Stimulated activated CD8-positive, alpha-beta memory T cell treated with anti-CD3 and anti-CD28 coated beads, Interleukin-15, amount 100 ng/mL, for 24 hours (primary cell): ENCODE results near the gene TMPRSS7.
"Not testable (repeated sequence)": the region's sequence is repeated elsewhere in the genome, so short reads cannot be mapped to it uniquely, and the experiment has no call there.

Experiments used
- DNase-seq: peaks from one replicate; pipeline ENCODE4 v3.0.0-alpha.2; 2020; ENCODE audit warnings: low read depth

The TMPRSS7 gene

DNA sequence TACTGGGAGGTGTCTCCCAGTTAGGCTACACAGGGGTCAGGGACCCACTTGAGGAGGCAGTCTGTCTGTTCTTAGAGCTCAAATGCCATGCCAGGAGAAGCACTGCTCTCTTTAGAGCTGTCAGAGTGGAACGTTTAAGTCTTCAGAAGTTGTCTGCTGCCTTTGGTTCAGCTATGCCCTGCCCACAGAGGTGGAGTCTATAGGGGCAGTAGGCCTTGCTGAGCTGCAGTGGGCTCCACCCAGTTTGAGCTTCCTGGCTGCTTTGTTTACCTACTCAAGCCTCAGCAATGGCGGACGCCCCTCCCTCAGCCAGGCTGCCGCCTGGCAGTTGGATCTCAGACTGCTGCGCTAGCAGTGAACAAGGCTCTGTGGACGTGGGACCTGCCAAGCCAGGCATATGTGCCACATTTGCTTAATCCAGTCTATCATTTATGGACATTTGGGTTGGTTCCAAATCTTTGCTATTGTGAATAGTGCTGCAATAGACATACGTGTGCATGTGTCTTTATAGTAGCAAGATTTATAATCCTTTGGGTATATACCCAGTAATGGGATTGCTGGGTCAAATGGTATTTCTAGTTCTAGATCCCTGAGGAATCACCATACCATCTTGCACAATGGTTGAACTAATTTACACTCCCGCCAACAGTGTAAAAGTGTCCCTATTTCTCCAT lies 38.0 kb downstream of the TMPRSS7 start:
- DNase-seq = not testable (repeated sequence)

DNA sequence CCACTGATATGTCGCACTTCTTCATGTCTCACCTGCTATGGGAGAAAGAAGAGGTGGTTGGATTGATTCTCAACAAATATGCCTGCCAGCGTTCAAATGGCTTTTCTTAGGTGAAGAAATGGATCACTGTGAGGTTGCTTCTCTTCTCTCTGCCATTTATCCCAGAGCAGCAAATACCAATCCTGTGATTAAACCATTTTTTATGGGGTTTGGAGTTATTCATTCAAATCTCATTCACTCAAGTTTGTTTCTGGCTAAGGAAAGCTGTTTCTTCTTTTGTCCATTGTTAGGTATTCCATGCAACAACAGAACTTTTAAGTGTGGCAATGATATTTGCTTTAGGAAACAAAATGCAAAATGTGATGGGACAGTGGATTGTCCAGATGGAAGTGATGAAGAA lies 39.5 kb downstream of the TMPRSS7 start:
- no peak for DNase-seq

DNA sequence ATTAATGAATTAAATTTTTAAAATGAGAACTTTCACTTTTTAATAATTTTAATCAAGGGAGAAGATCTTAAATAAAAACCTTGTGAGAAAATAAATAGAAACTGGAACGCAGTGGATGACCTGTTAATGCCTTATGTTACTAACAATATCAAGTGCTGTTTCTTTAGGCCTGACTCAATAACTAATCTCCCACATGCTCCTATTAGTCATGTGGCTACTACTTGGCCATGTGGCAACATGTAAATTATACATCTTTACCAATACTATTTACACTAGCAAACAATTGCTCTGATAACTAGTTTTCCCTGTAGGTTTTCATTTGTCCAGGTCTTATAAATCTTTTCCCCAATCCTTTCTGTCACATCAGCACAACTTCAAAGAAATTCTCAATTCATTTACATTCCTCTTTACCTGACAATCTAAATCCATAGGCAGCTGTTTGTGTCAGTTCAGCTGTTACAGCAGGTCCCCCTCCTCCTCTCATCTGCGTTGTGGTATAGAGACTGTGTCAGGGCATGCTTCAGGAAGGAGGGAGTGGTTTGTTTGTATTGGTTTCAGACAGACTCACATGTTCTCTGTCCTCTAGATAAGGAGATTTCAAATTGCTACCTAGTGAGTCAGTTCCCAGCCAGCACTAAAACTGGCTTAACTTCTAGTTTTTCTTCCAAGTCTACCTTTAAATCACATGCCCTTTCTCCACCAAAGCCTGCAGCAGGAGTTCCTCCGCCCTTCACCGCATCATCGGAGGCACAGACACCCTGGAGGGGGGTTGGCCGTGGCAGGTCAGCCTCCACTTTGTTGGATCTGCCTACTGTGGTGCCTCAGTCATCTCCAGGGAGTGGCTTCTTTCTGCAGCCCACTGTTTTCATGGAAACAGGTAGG lies 40.3 kb downstream of the TMPRSS7 start:
- DNase-seq = no peak

DNA sequence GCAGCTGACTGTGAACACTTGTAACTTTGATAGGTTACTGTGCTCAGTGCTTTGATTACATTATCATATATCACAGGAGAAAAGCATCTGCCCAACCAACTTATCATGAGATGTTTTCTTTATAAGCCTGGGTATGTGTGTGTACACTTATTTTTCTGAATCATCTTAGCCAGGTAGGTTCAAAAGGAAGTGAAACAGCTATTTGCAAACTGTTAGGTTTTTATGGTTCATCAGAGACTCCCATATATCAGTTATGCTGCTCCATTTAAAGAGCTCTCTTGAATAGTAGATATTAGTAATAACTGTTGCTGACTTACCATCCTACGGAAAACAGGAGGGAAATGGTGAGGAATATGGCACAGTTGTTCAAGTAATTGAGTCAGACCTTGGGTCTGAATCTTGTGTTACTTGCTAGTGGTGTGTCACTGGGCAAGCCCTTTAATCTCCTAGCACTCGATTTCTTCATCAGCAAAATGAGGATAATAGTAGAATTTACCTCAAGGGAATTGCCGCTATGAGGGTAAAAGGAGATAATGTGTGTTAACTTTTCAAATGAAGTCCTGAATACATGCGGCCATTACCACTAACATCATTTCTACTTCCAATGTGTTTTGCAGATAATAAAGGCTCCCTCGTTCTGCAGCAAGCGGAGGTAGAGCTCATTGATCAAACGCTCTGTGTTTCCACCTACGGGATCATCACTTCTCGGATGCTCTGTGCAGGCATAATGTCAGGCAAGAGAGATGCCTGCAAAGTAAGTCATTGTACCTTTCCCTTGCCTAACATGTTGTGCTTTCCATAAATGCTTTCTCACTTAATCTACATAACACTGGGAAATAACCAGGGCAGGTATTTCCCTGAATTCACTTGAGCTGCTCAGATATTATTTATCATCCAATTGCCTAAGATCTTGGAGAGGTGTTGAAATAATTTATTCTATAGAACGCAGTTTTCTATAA lies 43.9 kb downstream of the TMPRSS7 start:
- no peak for DNase-seq

DNA sequence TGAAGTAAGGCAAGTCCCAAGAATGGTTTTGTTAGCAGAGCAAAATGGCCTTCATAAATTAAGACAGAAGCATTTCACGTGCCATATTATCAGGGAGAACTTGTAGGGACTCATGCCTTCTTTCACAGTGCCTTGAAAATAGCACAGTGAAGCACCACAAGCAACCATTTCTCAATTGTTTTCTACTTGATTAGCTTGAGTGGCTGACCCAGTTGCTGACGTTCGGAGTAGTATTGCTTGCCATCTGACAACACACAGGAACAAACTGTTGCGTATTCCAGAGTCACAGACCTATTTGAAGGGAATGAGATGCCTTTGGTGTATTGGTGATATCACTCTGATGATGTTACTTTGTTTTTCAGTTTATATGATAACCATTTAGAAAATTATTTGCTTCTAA lies 48.7 kb downstream of the TMPRSS7 start:
- no peak for DNase-seq

DNA sequence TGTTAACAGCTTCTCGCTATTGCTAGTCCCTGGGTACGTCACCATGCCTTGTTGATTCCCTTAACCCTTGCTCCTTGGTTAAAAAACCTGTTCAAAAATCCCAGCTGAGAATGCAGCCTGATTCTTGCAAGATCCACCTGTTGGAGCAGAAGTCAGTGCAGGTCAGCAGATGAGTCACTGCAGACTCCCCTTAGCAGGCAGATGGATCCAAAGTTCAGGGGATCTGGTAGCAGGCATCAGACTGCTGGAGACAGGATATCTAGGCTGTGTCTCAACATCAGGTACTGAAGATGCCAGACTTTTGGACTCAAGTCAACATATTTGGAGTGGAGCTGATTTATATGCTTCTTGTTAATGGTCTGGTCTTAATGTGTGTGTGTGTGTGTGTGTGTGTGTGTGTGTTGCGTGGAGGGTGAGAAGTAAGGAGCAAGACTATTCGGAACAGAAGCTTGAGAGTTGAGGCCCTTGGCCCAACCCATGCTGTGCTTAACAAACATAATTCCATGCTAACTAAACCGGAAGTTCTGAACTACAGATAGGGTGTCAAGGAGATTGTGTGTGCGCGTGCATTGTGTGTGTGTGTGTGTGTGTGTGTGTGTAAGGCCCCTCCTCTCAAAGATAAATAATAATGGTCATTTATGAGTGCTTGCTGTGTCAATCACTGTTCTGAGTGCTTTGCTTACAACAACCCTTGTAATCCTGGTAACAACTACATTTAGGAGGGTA lies 50.6 kb downstream of the TMPRSS7 start:
- DNase-seq = no peak

DNA sequence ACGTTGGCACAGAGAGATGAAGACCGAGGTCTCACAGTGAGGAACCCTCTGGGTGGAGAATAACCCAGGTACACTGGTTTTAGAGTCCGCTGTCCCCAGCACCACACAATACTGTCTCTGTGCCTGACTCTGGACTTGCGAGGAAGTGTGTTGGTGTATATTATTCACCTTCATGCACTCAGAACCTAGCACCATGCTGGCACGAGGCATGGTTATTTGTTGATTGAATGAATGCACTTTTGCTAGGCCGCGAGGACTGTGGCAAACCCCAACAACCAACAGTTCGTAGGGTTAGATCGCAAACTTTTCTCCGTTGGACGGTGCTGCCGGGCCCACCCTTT lies 51.2 kb downstream of the TMPRSS7 start:
- DNase-seq = no peak

DNA sequence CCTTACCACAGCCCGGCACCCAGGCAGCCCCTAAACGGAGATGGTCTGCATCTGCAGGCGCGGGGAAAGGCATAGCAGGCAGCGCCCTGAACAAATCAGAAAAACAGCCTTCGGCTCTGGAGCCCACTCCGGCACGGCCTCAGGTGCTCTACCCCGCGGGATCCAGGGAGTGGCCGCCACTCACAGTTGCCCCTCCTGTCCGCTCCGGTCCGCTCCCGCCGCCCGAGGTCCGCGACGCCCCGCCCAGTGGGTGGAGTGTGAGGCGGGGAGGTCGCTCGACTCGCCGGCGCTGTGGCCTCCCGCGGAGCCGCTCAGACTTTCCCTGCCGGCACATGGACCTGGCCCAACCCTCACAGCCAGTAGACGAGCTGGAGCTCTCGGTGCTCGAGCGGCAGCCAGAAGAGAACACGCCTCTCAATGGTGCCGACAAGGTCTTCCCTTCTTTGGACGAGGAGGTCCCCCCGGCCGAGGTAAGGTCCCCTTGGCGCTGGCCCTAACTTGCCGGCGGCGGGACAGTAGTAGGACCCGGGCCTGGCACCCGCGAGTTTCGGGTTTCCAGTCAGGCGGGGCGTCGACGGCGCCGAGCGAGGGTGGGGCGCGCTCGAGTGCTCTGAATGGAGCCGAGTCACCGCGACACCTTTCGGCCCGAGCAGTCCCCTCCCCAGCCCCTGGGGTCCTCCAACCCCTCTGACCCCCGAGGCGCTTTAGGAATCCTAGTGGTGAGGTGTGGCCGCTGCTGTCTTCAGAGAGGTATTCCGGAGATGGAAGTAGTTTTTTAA lies 51.7 kb downstream of the TMPRSS7 start, which contains the start of gene C3orf52:
C3orf52 (plus strand) TSS at position 314 of the 779 bp plus-strand sequence; CDS start at position 333, 19 bp downstream.
- peak; percentile 18 for DNase-seq

DNA sequence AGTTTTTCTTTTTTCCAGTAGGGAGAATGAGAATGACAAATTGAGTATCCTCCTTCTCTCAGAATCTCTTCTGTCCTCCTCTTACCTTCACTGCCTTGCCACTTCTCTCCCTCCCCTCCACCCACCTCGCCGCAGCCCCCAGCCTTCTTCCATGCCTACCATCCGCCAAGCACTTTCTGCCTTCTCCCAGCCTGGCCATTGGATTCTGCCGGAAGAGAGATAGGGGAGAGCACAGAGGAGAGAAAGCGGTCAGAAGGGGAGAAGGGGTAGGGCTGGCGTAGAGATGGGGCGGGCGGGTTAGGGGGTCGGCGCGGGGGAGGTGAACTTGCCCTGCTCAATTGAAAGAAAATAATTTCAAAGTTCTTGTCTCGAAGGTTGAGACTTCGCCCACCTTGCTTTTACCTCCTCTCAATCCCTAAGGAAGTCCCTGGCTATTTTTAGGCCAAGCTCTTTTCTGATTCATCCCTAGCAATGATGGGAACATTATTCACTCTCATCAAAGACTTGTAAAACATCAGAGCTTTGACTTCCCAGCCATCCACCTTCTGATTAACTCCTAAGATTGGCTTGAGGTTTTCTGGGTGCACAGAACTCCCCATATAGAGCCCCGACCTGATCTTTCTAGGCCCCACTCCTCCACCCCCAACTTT lies 52.5 kb downstream of the TMPRSS7 start:
- no peak for DNase-seq

DNA sequence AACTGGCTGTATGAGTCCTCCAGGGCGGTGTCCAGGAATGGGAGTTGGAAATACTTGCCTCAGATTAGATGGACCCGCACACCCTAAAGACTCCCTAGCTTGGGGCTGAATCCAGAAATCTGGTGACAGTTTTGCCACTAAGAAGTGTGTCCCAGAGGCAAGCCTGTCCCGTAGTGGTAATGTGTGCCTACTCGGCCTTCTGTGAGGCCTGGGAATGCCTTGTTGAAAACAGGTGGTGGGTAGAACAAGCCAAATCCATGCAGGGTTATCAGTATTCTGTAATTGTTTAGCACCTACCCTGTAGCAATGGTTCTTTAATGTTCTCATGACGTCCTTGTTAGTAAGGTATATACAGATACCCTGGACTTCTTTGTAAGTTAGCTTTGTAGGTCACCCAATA lies 53.2 kb downstream of the TMPRSS7 start:
- DNase-seq = no peak

DNA sequence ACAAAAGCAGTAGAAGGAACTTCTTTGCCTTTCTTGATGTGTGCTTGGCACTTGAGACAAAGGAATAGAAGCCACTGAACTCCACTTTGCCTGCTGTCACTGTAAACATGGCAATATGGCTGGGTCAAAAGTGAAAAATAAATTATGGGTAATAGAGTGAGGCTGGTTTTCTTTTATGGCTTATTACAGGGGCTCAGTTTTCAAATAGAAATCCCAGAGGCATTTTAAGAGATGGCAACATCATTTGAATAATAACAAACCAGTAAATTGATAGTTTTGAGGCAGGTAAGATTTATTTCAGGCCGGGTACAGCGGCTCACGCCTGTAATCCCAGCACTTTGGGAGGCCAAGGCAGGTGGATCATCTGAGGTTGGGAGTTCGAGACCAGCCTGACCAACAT lies 54.4 kb downstream of the TMPRSS7 start:
- no peak for DNase-seq

DNA sequence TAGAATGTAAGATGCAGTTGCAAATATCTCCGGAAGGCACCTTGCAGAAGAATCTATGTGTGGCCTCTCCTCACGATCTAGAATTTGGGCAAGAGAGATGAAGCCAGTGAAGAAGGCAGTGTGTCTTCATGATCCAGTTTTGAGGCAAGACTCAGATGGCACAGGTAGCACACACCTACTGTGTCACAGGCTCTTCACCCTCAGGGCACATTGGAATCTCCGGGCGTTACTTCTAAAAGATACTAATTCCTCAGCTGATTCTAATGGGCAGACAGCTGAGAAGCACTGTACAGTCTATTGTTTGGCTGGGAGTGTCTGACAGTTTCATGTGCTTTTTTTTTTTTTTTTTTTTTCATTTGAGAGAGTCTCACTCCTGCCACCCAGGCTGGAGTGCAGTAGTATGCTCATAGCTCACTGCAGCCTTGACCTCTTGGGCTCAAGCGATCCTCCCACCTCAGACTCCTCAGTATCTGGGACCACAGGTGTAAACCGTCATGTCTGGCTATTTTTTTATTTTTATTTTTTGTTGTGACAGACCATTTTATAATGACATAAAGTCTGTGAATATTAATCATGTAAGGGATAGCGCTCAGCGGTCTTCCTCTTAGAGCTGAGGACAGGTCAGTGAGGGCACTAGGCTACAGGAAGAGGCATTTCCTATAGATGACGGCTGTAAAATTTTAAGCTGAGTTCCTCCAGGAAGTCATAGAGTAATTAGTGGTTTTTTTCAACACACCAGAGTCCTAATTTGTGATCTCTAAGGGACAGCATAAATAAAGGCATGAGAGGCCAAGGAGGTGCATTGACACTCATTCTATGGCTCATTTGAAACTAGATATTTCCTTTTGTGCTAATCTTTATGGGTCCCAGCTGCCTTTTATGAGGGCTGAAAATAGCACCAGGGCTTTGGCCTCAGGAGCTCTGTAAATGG lies 55.7 kb downstream of the TMPRSS7 start:
- DNase-seq = no peak

DNA sequence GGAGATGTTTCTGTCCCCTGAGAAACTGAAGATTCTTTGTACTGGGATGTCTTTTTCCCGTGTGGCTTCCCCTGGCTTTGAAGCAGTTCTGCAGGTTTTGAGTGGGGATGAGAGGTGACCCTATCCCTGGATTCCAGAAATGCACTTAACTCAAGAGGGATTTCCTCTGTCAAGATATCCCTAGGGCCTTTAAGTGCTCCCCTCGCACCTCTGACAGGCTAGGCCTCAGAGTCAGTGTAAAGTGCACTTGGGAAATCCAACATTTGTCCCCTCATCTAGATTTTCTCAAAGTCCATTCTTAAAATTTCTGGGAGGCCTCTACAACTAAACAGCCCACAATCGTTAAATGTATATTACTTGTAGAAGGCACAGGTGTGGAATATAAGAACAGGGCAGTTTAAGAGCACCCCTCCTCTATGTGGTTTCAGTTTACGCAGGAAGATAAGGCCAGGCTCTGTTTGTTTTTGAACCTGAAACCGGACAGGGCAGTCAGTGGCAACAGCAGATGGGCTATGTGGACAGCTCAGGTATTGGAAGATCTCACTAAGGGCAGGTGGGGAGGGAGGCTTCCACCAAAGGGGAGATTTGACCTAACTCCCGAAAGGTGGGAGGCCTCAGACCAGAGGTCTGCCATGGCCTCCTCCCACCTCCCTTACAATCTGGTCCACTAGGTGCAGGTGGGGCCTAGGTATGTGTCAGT lies 56.5 kb downstream of the TMPRSS7 start:
- no peak for DNase-seq

DNA sequence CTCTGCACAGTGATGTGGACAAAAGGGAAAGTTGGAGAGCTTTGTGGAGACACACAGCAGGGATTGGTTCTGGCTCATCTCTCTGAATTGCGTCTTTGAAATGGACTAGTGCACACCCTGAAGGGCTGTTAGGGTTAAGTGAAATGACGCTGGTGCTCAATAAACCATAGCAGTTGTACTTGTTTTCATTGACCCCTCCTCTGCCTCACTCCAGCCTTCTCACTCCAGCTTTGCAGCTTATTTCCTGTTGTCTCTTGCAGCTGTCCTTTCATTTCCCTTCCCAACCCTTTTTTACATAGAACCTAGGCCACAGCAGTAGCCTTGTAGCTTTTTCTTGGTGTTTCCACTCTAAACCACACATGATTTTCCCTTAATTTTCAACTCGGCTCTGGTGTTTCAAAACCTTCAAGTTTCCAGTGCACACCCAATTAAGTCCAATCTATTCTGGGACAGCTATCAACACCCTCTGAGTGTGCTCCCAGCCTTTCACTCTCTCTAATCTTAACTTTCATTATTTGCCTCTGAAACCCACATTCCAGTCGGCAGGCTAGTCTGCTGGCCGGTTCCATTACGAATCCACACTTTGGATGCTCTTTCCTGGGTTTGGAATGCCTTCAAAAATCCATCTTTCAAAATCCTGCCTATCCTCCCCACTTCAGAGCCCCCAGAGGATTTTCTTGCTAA lies 58.1 kb downstream of the TMPRSS7 start:
- DNase-seq = no peak

DNA sequence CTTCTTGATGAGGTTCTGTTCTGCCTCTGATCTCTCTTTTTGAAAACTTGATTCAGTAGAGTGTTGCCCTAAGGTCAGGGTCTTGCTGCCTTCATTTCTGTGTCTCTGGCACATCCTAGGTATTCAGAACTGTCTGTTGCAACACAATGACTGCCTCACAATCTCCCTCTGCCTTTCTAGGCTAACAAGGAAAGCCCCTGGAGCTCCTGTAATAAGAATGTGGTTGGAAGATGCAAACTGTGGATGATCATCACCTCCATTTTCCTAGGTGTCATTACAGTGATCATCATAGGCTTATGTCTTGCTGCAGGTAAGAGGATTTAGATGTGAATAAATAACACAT lies 58.6 kb downstream of the TMPRSS7 start:
- DNase-seq = no peak

DNA sequence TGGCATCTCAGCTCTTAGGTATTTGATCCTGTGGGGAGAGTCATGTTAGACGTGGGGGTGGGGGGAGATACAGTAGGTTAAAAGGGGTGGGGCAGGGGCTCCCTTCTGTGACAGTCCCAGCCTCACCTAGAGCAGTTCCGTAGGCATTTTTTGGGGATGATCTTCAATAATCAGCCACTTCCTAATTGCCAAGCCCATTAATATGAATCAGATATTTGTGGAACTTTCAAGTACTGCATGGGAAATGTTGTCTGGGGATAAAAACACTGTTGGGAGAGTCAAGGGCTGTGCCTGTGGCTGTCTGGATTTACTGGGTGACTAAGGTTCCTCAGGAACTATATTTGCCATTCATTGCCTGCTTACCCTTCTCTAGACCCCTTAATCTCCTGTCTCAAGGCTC lies 61.2 kb downstream of the TMPRSS7 start:
- DNase-seq = no peak

DNA sequence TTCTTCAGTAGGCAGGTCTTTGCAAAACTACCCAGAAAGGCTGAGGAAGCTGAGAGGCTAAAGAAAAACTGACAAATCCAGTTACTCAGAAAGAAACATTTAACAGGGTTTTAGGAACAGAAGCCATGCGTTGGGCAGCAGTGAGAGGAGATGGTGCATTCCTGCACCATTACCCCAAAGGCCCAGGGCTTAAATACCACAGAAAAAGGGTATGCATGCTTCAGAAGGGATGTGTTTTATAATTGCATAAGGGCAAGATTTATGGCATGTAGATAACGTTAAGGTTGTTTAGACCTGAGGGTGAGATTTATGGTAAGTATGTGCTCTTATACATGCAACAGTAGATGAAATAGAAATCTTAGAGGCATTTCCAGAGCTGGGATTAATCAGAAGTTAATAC lies 61.6 kb downstream of the TMPRSS7 start:
- DNase-seq = no peak

DNA sequence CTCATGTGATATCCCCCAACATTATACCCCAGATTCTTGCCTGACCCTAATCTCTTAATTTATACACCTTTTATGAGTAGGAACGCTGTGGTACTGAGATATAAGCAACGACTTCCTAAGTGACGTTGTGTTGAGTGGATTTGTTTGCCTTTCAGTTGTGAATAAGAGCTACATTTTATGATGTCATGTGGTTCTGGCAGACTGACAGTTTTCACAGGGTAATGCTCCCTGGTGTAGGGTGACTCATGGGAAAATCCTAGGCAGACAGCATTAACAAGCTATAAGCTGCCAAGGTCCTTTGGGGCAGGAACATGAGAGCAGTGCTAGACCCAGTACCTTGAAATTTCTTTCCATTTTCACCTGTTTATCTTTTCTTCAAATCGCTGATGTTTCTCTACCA lies 62.8 kb downstream of the TMPRSS7 start:
- no peak for DNase-seq
